Ovary (tissue), 3 donors: ENCODE data around the gene USP49.

Source experiments
- CTCF ChIP-seq, 3 donors: fragments of 450-650 bp in 2 of 3; fragments of 200-600 bp in 1 of 3; IDR thresholded peaks; one replicate each; pipeline versions ENCODE4 v1.5.1 to v1.8.0; 2016 to 2022; ENCODE audit warnings: antibody characterized with exemption in 3 of 3, mild to moderate bottlenecking in 1 of 3
- POLR2A ChIP-seq: fragments of 450-650 bp; IDR thresholded peaks from one replicate; pipeline ENCODE4 v1.6.1; 2017; ENCODE audit warnings: antibody characterized with exemption, mild to moderate bottlenecking, moderate library complexity
- donor health status: DM: no; HTN: no; CAD: no.

GRCh38 chr6:41921712-41921998, 26.5 kb upstream of the USP49 start:
- TF ChIP-seq CTCF (IDR thresholded peaks at IDR 0.05) (no peak), POLR2A (no peak)
